ENCODE results near the gene ARHGAP44.

- TF ChIP-seq SETDB1 (IDR thresholded peaks at IDR 0.05; ENCODE audit: insufficient read length, low read length) (no peak), CTCF (tag by site-specific recombination; IDR thresholded peaks at IDR 0.05) (no peak), PRDM4 (tag by site-specific recombination; IDR thresholded peaks at IDR 0.05) (no peak), ZNF175 (tag by site-specific recombination; IDR thresholded peaks at IDR 0.05) (no peak), ZBTB21 (tag by site-specific recombination; IDR thresholded peaks at IDR 0.05) (no peak), SCRT1 (tag by site-specific recombination; IDR thresholded peaks at IDR 0.05; ENCODE audit: borderline replicate concordance) (no peak), ZNF530 (tag by site-specific recombination; IDR thresholded peaks at IDR 0.05; ENCODE audit: low read depth) (no peak), ZNF596 (tag by site-specific recombination; IDR thresholded peaks at IDR 0.05) (no peak), ZNF24 (tag by site-specific recombination; IDR thresholded peaks at IDR 0.05) (no peak), KLF1 (tag by site-specific recombination; IDR thresholded peaks at IDR 0.05) (no peak)
- TF ChIP-seq, protein P1, sequence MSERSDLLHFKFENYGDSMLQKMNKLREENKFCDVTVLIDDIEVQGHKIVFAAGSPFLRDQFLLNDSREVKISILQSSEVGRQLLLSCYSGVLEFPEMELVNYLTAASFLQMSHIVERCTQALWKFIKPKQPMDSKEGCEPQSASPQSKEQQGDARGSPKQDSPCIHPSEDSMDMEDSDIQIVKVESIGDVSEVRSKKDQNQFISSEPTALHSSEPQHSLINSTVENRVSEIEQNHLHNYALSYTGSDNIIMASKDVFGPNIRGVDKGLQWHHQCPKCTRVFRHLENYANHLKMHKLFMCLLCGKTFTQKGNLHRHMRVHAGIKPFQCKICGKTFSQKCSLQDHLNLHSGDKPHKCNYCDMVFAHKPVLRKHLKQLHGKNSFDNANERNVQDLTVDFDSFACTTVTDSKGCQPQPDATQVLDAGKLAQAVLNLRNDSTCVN (tag by site-specific recombination; optimal IDR thresholded peaks at IDR 0.05), result no peak
Measured at GRCh38 chr17:12866244-12866643, 76.9 kb downstream of the ARHGAP44 start.

Measured in HEK293 (cell line).